SH-SY5Y (cell line): ENCODE data around the gene PLEKHG5.

Source experiments
- GATA2 ChIP-seq: IDR thresholded peaks from 2 replicates; pipeline ENCODE4 v1.6.1; 2011; ENCODE audit warnings: mild to moderate bottlenecking, low read depth, low read length
- GATA3 ChIP-seq: IDR thresholded peaks from 2 replicates; pipeline ENCODE4 v1.6.1; 2011; ENCODE audit warnings: low read depth, mild to moderate bottlenecking, low read length, moderate library complexity

GRCh38 chr1:6476483-6476882 lies 15.0 kb downstream of the PLEKHG5 start:
- TF ChIP-seq GATA2 (no peak), GATA3 (no peak)
